Measurements from ENCODE around the gene IFFO2.

- TF ChIP-seq TCF12 (IDR thresholded peaks at IDR 0.05) (no peak), TCF12 (CRISPR knock-in tag; IDR thresholded peaks at IDR 0.05) (no peak), FOXM1 (CRISPR knock-in tag; IDR thresholded peaks at IDR 0.05) (no peak), HDAC1 (CRISPR knock-in tag; IDR thresholded peaks at IDR 0.05) (no peak), KLF13 (CRISPR knock-in tag; IDR thresholded peaks at IDR 0.05) (no peak), MAFK (conservative IDR thresholded peaks at IDR 0.05 in 1 of 2, IDR thresholded peaks at IDR 0.05 in 1 of 2; ENCODE audit: low read length in 2 of 2) (no peak)
Observed at GRCh38 chr1:18945401-18945849, 11.1 kb downstream of the IFFO2 start.
